Lung (tissue), 12 donors: ENCODE results near the gene SLC11A1. TPM values are rescaled to one million over a fixed set of nuclear protein-coding genes. Genes with fewer than 3 reads are reported as not detected.

Source experiments
- ATAC-seq: fragments of 200-7000 bp; cut with Tn5 transposase; one replicate; pipeline ENCODE4 v1.9.1; 2020; ENCODE audit warnings: moderate number of reproducible peaks; ENCODE audit not compliant: insufficient read depth, low FRiP score
- DNase-seq, 3 donors: peaks; one replicate each; pipeline ENCODE4 v3.0.0-alpha.2; 2013 to 2017
- H3K27ac ChIP-seq, 2 donors: one replicate each; pipeline ENCODE4 v1.5.1; 2013; ENCODE audit warnings: mild to moderate bottlenecking in 2 of 2, moderate library complexity in 2 of 2, control low read depth in 1 of 2, inconsistent platforms in 1 of 2, low read depth in 1 of 2, low read length in 1 of 2
- H3K27me3 ChIP-seq, 3 donors: one replicate each; pipeline ENCODE4 v1.5.1; 2013; ENCODE audit warnings: low read length in 2 of 3; ENCODE audit not compliant: control insufficient read depth in 3 of 3, insufficient read depth in 3 of 3
- H3K36me3 ChIP-seq, 4 donors: one replicate each; pipeline ENCODE4 v1.5.1; 2013; ENCODE audit warnings: low read length in 4 of 4, mild to moderate bottlenecking in 1 of 4, moderate library complexity in 1 of 4; ENCODE audit not compliant: control insufficient read depth in 4 of 4, insufficient read depth in 4 of 4
- H3K4me1 ChIP-seq, 5 donors: one replicate each; pipeline ENCODE4 v1.5.1; 2013; ENCODE audit warnings: low read length in 5 of 5, mild to moderate bottlenecking in 2 of 5, moderate library complexity in 1 of 5; ENCODE audit not compliant: control insufficient read depth in 5 of 5, insufficient read depth in 5 of 5
- H3K4me3 ChIP-seq: one replicate; pipeline ENCODE4 v1.5.1; 2013; ENCODE audit warnings: mild to moderate bottlenecking, control low read depth, moderate library complexity
- H3K9ac ChIP-seq, 2 donors: one replicate each; pipeline ENCODE4 v1.5.1; 2013; ENCODE audit warnings: low read length in 2 of 2, control low read depth in 1 of 2; ENCODE audit not compliant: insufficient read depth in 1 of 2
- H3K9me3 ChIP-seq, 4 donors: one replicate each; pipeline ENCODE4 v1.5.1; 2013; ENCODE audit warnings: low read length in 3 of 4, mild to moderate bottlenecking in 1 of 4, moderate library complexity in 1 of 4; ENCODE audit not compliant: control insufficient read depth in 4 of 4, insufficient read depth in 3 of 4
- WGBS, 2 donors: extraction: QIAGEN DNeasy Blood & Tissue Kit; methylation state at CpG; one replicate each; pipeline ENCODE4 v1.1.7; 2013; 5-methylcytosine and 5-hydroxymethylcytosine counted together
- polyA plus RNA-seq, 2 donors: library from polyadenylated mRNA; stranded (reverse); fragments of 200-250 nt; gene quantifications; one replicate each; pipeline ENCODE4 v1.2.1, GENCODE V29; 2013
- total RNA-seq, 2 donors: library from RNA; depleted of rRNA in 1 of 2; stranded (reverse); fragments of >200 nt in 1 of 2; gene quantifications; one replicate each; pipeline ENCODE4 v1.2.1, GENCODE V29; 2014 to 2021
- TF ChIP-seq, protein P1 (sequence below): IDR thresholded peaks from 2 replicates; pipeline ENCODE4 v1.5.1; 2012; ENCODE audit warnings: mild to moderate bottlenecking; ENCODE audit errors: control extremely low read depth, extremely low read depth
- donor health status: control.
- donor health status: control.
- donor health status: Bipolar disorder and iron deficiency.
- donor health status: healthy.
- donor health status: DM: yes; HTN: yes; CAD: no.

The SLC11A1 gene
- total and polyA plus RNA-seq, 4 donors = 57.6 to 359 (median 234) TPM

DNA sequence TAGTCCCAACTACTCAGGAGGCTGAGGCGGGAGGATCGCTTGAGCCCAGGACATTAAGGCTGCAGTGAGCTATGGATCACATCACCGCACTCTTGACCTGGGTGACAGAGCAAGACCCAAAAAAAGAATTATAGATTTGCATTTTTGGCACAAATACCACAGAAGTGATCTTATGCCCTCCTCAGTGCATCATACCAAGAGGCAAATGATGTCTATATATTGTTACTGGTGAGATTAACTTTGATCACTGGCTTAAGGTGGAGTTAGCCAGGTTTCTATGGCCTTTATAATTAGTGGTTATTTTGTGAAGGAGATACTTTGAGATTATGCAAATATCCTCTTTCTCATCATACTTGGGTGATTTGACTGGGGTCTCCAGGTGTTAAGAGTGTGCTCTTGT lies 47.5 kb upstream of the SLC11A1 start:
- TF ChIP-seq, protein P1, sequence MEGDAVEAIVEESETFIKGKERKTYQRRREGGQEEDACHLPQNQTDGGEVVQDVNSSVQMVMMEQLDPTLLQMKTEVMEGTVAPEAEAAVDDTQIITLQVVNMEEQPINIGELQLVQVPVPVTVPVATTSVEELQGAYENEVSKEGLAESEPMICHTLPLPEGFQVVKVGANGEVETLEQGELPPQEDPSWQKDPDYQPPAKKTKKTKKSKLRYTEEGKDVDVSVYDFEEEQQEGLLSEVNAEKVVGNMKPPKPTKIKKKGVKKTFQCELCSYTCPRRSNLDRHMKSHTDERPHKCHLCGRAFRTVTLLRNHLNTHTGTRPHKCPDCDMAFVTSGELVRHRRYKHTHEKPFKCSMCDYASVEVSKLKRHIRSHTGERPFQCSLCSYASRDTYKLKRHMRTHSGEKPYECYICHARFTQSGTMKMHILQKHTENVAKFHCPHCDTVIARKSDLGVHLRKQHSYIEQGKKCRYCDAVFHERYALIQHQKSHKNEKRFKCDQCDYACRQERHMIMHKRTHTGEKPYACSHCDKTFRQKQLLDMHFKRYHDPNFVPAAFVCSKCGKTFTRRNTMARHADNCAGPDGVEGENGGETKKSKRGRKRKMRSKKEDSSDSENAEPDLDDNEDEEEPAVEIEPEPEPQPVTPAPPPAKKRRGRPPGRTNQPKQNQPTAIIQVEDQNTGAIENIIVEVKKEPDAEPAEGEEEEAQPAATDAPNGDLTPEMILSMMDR = no peak
- Histone ChIP-seq H3K4me3 (no peak overlapping the region), H3K36me3 (no peaks in the 10 kb centered on the region), H3K4me1 (peaks cover 0 to 23% (median 6%) of the 10 kb centered on the region in 5 donors), H3K27me3 (no peaks in the 10 kb centered on the region), H3K9me3 (no peaks in the 10 kb centered on the region), H3K9ac (no peak overlapping the region), H3K27ac (no peak overlapping the region)
- DNase-seq = no peak
- WGBS, 2 donors = 98% methylated on average over 3 of the region's 3 CpGs
- no peak for ATAC-seq

DNA sequence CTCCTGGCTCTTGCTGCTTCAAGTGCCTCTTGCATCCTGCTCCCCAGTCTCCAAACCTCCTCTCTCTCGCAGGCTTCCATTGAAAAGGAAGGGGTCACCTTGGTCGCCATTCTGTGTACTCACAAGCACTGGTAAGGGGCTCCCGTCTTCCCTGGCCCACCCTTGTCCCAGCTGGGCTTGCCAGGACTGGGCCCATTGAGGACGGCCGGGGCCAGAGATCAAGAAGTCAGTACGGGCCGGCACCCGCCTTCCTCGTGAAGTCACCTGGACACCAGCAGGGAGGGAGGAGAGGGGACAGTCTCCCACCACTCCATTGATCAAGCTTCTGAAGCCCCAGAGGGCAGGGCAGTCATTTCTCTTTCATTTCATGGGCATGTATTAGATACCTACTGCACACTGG lies 41.4 kb upstream of the SLC11A1 start:
- no peak overlapping the region for H3K4me3 ChIP-seq
- no peaks in the 10 kb centered on the region for H3K27me3 ChIP-seq
- DNase-seq (no peak), ATAC-seq (no peak)
- WGBS, 2 donors = 95 to 96% methylated on average over 9 of the region's 9 CpGs
- H3K9ac ChIP-seq = no peak overlapping the region
- H3K36me3 ChIP-seq = peaks cover 0 to 22% (median 6%) of the 10 kb centered on the region in 4 donors
- no peak overlapping the region for H3K27ac ChIP-seq
- TF ChIP-seq, protein P1 = no peak
- H3K9me3 ChIP-seq = no peaks in the 10 kb centered on the region
- no peaks in the 10 kb centered on the region for H3K4me1 ChIP-seq

DNA sequence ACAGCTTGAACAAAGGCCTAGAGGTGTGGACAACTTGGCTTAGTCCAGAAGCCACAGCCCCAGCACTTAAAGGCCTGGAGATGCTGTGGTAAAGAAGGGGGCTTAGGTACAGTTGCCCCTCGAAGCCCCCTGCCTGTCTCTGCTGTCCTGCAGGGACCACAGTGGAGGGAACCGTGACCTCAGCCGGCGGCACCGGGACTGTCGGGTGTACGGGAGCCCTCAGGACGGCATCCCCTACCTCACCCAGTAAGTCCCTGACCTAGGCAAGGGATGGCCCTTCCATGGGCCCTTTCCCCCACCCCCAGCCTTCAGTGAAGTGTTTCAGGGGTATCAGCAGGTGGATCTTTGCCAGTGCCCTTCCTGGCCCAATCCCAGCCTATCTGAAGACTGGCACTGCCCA lies 40.7 kb upstream of the SLC11A1 start:
- DNase-seq (no peak), ATAC-seq (no peak)
- TF ChIP-seq, protein P1 = no peak
- H3K4me3 ChIP-seq = no peak overlapping the region
- no peak overlapping the region for H3K27ac ChIP-seq
- H3K9me3 ChIP-seq = no peaks in the 10 kb centered on the region
- no peaks in the 10 kb centered on the region for H3K27me3 ChIP-seq
- peaks cover 0 to 25% (median 7%) of the 10 kb centered on the region in 4 donors for H3K36me3 ChIP-seq
- no peak overlapping the region for H3K9ac ChIP-seq
- 95 to 97% methylated on average over 8 of the region's 8 CpGs for WGBS, 2 donors
- no peaks in the 10 kb centered on the region for H3K4me1 ChIP-seq

DNA sequence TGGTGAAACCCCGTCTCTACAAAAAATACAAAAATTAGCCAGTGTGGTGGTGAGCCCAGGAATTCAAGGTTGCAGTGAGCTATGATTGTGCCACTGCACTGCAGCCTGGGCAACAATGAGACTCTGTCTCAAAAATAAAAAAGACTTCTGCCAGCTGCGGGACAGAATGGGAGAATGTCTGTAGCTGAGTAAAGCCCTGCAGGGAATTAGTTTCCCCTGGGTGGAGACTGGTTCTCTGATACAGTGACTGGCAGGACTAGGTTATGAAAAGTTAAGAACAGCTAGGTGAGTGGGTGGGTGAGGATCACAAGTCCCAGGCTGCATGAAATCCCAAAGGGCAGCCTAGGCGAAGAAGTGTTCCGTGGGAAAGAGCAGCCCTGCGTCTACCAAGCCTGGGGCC lies 39.2 kb upstream of the SLC11A1 start:
- H3K9me3 ChIP-seq = no peaks in the 10 kb centered on the region
- TF ChIP-seq, protein P1 = no peak

More for the DNA sequence above, 39.2 kb upstream of the SLC11A1 start:
- H3K4me1 ChIP-seq = no peaks in the 10 kb centered on the region
- WGBS, 2 donors = 98% methylated on average over 5 of the region's 5 CpGs
- no peak overlapping the region for H3K9ac ChIP-seq
- DNase-seq (no peak), ATAC-seq (no peak)
- no peak overlapping the region for H3K4me3 ChIP-seq
- peaks cover 0 to 27% (median 8%) of the 10 kb centered on the region in 4 donors for H3K36me3 ChIP-seq
- no peak overlapping the region for H3K27ac ChIP-seq
- H3K27me3 ChIP-seq = no peaks in the 10 kb centered on the region
